ENCODE data around the gene CBY1. TPM values are rescaled to one million over a fixed set of nuclear protein-coding genes. Genes with fewer than 3 reads are reported as not detected.
"Not testable (repeated sequence)": the region's sequence is repeated elsewhere in the genome, so short reads cannot be mapped to it uniquely, and the experiment has no call there.

CBY1 gene
- total and polyA plus RNA-seq, 7 donors: 23.6 to 47.8 (median 35.6) TPM

DNA sequence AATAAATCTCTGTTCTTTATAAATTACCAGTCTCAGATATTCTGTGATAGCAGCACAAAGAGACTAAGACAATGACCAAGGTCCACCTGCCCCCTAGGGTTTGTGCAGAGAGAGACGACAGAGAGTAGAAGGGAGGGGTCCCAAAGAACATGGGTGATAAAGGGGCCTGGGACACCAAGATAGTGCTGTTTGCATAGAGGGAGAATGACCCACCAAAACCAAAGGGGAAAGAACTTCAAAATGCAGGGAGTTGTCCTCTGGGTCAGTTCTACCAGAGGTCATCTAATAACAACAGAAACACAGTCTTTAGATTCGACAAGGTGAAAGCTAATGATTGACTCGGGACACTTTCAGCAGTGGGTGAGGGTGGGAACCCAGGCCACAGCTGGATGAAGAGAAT is 23.9 kb upstream of the CBY1 start:
- Histone ChIP-seq H3K36me3 (peaks cover 0 to 18% (median 0%) of the 10 kb centered on the region in 4 donors), H3K27ac (no peak overlapping the region), H3K9me3 (no peaks in the 10 kb centered on the region), H3K4me3 (no peak overlapping the region), H3K4me1 (no peaks in the 10 kb centered on the region), H3K27me3 (no peaks in the 10 kb centered on the region)
- TF ChIP-seq POLR2AphosphoS5 (IDR thresholded peaks at IDR 0.05) (no peak), CTCF (IDR thresholded peaks at IDR 0.05) (no peak), EP300 (IDR thresholded peaks at IDR 0.05) (no peak), POLR2A (IDR thresholded peaks at IDR 0.05) (no peak)
- WGBS, 2 donors: 70 to 91% methylated on average over 3 of the region's 3 CpGs
- intact Hi-C loops (cut with DNase I): no loop called here
- DNase-seq: no peak

GRCh38 chr22:38638216-38638615 is 18.2 kb upstream of the CBY1 start:
- WGBS, 2 donors: 93 to 95% methylated on average over 2 of the region's 2 CpGs
- no peak overlapping the region for H3K27ac ChIP-seq
- no peaks in the 10 kb centered on the region for H3K27me3 ChIP-seq
- peaks cover 0 to 11% (median 0%) of the 10 kb centered on the region in 4 donors for H3K36me3 ChIP-seq
- H3K4me1 ChIP-seq: no peaks in the 10 kb centered on the region
- intact Hi-C loops (cut with DNase I): no loop called here
- no peak for DNase-seq
- no peak for TF ChIP-seq POLR2A (IDR thresholded peaks at IDR 0.05)
- no peak for TF ChIP-seq POLR2AphosphoS5 (IDR thresholded peaks at IDR 0.05)
- TF ChIP-seq EP300 (IDR thresholded peaks at IDR 0.05): no peak
- no peak for TF ChIP-seq CTCF (IDR thresholded peaks at IDR 0.05)
- H3K9me3 ChIP-seq: no peaks in the 10 kb centered on the region
- H3K4me3 ChIP-seq: no peak overlapping the region

DNA sequence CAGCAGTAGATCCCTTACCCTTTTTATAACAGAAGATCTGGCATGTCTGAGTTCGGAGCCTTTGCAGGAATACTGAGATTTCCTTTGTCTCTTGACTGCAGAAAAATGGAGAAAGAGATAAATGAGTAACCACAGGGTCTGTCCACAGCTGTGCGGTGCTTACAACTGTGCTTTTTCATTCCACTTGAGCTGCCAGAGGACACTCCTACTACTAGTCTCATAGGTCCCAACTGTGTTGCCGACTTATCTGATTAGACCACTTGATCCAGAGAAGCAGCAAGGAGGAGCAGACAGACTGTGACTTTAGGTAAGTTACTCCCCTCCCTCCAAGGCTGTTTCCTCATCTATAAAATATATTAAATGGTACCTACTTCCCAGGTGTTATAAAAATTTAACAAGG is 17.7 kb upstream of the CBY1 start:
- intact Hi-C loops (cut with DNase I): no loop called here
- WGBS, 2 donors: 40 to 64% methylated on average over 3 of the region's 3 CpGs
- no peak for DNase-seq
- H3K4me1 ChIP-seq: no peaks in the 10 kb centered on the region
- TF ChIP-seq CTCF (IDR thresholded peaks at IDR 0.05): no peak
- no peak for TF ChIP-seq POLR2AphosphoS5 (IDR thresholded peaks at IDR 0.05)
- no peak for TF ChIP-seq POLR2A (IDR thresholded peaks at IDR 0.05)
- TF ChIP-seq EP300 (IDR thresholded peaks at IDR 0.05): no peak
- no peaks in the 10 kb centered on the region for H3K9me3 ChIP-seq
- no peak overlapping the region for H3K27ac ChIP-seq
- peaks cover 0 to 10% (median 0%) of the 10 kb centered on the region in 4 donors for H3K36me3 ChIP-seq
- H3K27me3 ChIP-seq: no peaks in the 10 kb centered on the region
- no peak overlapping the region for H3K4me3 ChIP-seq

GRCh38 chr22:38641476-38642040 is 14.9 kb upstream of the CBY1 start:
- Histone ChIP-seq H3K27ac (no peak overlapping the region), H3K4me3 (no peak overlapping the region), H3K4me1 (no peaks in the 10 kb centered on the region), H3K9me3 (no peaks in the 10 kb centered on the region), H3K27me3 (no peaks in the 10 kb centered on the region), H3K36me3 (peaks cover 0 to 5% (median 0%) of the 10 kb centered on the region in 4 donors)
- no peak for DNase-seq
- TF ChIP-seq POLR2A (IDR thresholded peaks at IDR 0.05): no peak
- no peak for TF ChIP-seq EP300 (IDR thresholded peaks at IDR 0.05)
- no peak for TF ChIP-seq CTCF (IDR thresholded peaks at IDR 0.05)
- no peak for TF ChIP-seq POLR2AphosphoS5 (IDR thresholded peaks at IDR 0.05)
- intact Hi-C loops (cut with DNase I): no loop called here
- 95 to 97% methylated on average over 13 of the region's 13 CpGs for WGBS, 2 donors

DNA sequence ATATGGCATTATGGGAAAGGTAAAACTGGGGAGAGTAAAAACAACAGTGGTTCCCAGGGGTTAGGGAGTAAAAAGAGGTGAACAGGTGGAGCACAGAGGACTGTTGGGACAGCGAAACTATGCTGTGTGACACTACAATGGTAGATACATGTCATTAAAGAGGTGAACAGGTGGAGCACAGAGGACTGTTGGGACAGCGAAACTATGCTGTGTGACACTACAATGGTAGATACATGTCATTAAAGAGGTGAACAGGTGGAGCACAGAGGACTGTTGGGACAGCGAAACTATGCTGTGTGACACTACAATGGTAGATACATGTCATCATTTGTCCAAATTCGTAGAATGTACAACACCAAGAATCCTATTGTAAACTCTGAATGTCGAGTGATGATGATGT is 12.2 kb upstream of the CBY1 start:
- H3K27ac ChIP-seq; H3K4me1 ChIP-seq; H3K4me3 ChIP-seq; H3K27me3 ChIP-seq; H3K9me3 ChIP-seq; H3K36me3 ChIP-seq; DNase-seq; intact Hi-C loops (cut with DNase I): not testable (repeated sequence)
- 94% methylated on average over 5 of the region's 5 CpGs for WGBS, 2 donors
